HepG2 (cell line): Measurements from ENCODE around the gene PIR. TPM values are rescaled to one million over a fixed set of nuclear protein-coding genes. Genes with fewer than 3 reads are reported as not detected.

Source experiments
- ATAC-seq: fragments of 200-7000 bp; cut with Tn5 transposase; 3 replicates; pipeline ENCODE4 v1.9.1; 2020; ENCODE audit warnings: mild to moderate bottlenecking, moderate library complexity
- BruUV-seq: library from RNA; stranded (reverse); fragments of 400-500 nt; replicated peaks from 2 replicates; lab custom pipeline; 2021; lab: Mats Ljungman, UMichigan
- CTCF ChIA-PET: fragments of 300-600 bp; formaldehyde crosslinking; extraction: SDS; loops from one replicate; lab custom pipeline; 2021; ENCODE audit warnings: low total read pairs, inconsistent platforms, low intra/inter-chr PET ratio; lab: Yijun Ruan, JAX
- POLR2A ChIA-PET: fragments of 350-600 bp; sonication (Branson Sonifier 250); formaldehyde crosslinking; loops from one replicate; lab custom pipeline; 2020; ENCODE audit warnings: antibody characterized with exemption, inconsistent platforms; lab: Yijun Ruan, JAX
- DNase-seq: peaks from one replicate; pipeline ENCODE4 v3.0.0-alpha.2; 2015; ENCODE audit warnings: low spot score
- FAIRE-seq: peaks from 3 replicates; lab custom pipeline; 2011; peaks lifted over from hg19 to GRCh38; lab: Jason Lieb, UNC
- H2AFZ ChIP-seq: one replicate; pipeline ENCODE4 v1.6.1; 2011; ENCODE audit warnings: low read length, inconsistent platforms
- H3K27ac ChIP-seq: fragments of 300-600 bp; 3 replicates; pipeline ENCODE4 v1.8.0; 2011; ENCODE audit warnings: mixed run types, mild to moderate bottlenecking, mixed read lengths, low read length, inconsistent platforms; ENCODE audit not compliant: insufficient read depth; ENCODE audit errors: extremely low read length
- H3K27me3 ChIP-seq, 2 experiments: fragments of 200-600 bp in 1 of 2; 2 replicates in 1 of 2; 3 replicates in 1 of 2; pipeline versions ENCODE4 v1.6.0 to v1.8.0; 2011; ENCODE audit warnings: low read length in 2 of 2, mild to moderate bottlenecking in 2 of 2, moderate library complexity in 2 of 2, inconsistent platforms in 1 of 2; ENCODE audit not compliant: insufficient read depth in 2 of 2, control insufficient read depth in 1 of 2
- H3K36me3 ChIP-seq, 2 experiments: fragments of 200-600 bp in 1 of 2; replicated peaks in 1 of 2; 2 replicates in 1 of 2; 3 replicates in 1 of 2; pipeline versions ENCODE4 v1.5.1 to v1.8.0; 2011; ENCODE audit warnings: low read length in 2 of 2, inconsistent platforms in 1 of 2; ENCODE audit not compliant: insufficient read depth in 2 of 2, control insufficient read depth in 1 of 2
- H3K4me1 ChIP-seq: 2 replicates; pipeline ENCODE4 v1.5.1; 2012; ENCODE audit warnings: low read length, inconsistent platforms; ENCODE audit not compliant: insufficient read depth
- H3K4me2 ChIP-seq: 2 replicates; pipeline ENCODE4 v1.6.0; 2011; ENCODE audit warnings: low read depth, low read length, inconsistent platforms
- H3K4me3 ChIP-seq, 3 experiments: fragments of 200-600 bp in 1 of 3; sonication (generic), shearing (Covaris generic) in 1 of 3; replicated peaks in 1 of 3; 2 replicates each; pipeline ENCODE4 v1.5.1; 2011 to 2016; ENCODE audit warnings: low read length in 3 of 3, inconsistent platforms in 2 of 3, low read depth in 2 of 3, mild to moderate bottlenecking in 2 of 3, control low read depth in 1 of 3, mixed read lengths in 1 of 3; ENCODE audit not compliant: insufficient read depth in 1 of 3
- H3K79me2 ChIP-seq: one replicate; pipeline ENCODE4 v1.6.1; 2011; ENCODE audit warnings: low read length, inconsistent platforms; ENCODE audit not compliant: insufficient read depth
- H3K9ac ChIP-seq: 2 replicates; pipeline ENCODE4 v1.6.0; 2011; ENCODE audit warnings: mild to moderate bottlenecking, low read depth, low read length, inconsistent platforms; ENCODE audit not compliant: insufficient read depth
- H3K9me3 ChIP-seq: 2 replicates; pipeline ENCODE4 v1.5.1; 2012; ENCODE audit warnings: mild to moderate bottlenecking, low read length
- H4K20me1 ChIP-seq: 2 replicates; pipeline ENCODE4 v1.6.0; 2011; ENCODE audit warnings: inconsistent platforms, mild to moderate bottlenecking, low read length, moderate library complexity; ENCODE audit not compliant: insufficient read depth
- ELF1 ChIP-seq: sonication (generic); formaldehyde crosslinking; IDR thresholded peaks from 2 replicates; pipeline ENCODE4 v1.4.0; 2020; ENCODE audit warnings: missing genetic modification reagents
- NAIF1 ChIP-seq: sonication (generic); formaldehyde crosslinking; IDR thresholded peaks from 2 replicates; pipeline ENCODE4 v1.5.0; 2020; ENCODE audit warnings: mild to moderate bottlenecking, missing genetic modification reagents, borderline replicate concordance
- SMAD9 ChIP-seq: sonication (generic); formaldehyde crosslinking; IDR thresholded peaks from 2 replicates; pipeline ENCODE4 v1.5.1; 2020; ENCODE audit warnings: mild to moderate bottlenecking, missing genetic modification reagents
- ZBTB37 ChIP-seq: sonication (generic); formaldehyde crosslinking; IDR thresholded peaks from 2 replicates; pipeline ENCODE4 v1.4.0; 2020; ENCODE audit warnings: mild to moderate bottlenecking, missing genetic modification reagents
- ZNF777 ChIP-seq: sonication (generic); formaldehyde crosslinking; IDR thresholded peaks from 2 replicates; pipeline ENCODE4 v1.4.0; 2020; ENCODE audit warnings: missing genetic modification reagents
- WGBS: methylation state at CpG from one replicate; pipeline ENCODE4 v1.1.6; 2017; ENCODE audit warnings: low lambda C conversion rate; 5-methylcytosine and 5-hydroxymethylcytosine counted together
- in situ Hi-C: cut with HindIII; loops from 2 replicates; pipeline ENCODE4 v1.10.0; 2017; ENCODE audit warnings: low pct_unique_long_range_greater_than_20kb; ENCODE audit not compliant: extremely low pct_ligation_motif_present
- intact Hi-C: fragments of 100-400 bp; cut with micrococcal nuclease; formaldehyde crosslinking; loops from one replicate; pipeline ENCODE4 v1.10.0; 2022; ENCODE audit not compliant: unreplicated experiment
- polyA plus RNA-seq, 8 experiments: library from polyadenylated mRNA; depleted of rRNA in 3 of 8; stranded (reverse) in 7 of 8; unstranded in 1 of 8; fragments of >200 nt; fragmentation: Illumina TruSeq in 4 of 8; extraction: Trizol in 4 of 8; gene quantifications; 2 replicates each; pipeline versions ENCODE4 v1.2.1 to v1.2.3, GENCODE V29; 2011 to 2016; ENCODE audit warnings: low read depth in 4 of 8, missing spikeins in 1 of 8, mixed read lengths in 1 of 8; ENCODE audit not compliant: insufficient read depth in 1 of 8
- total RNA-seq, 5 experiments: library from RNA; depleted of rRNA; stranded (reverse); fragments of >200 nt; fragmentation: Illumina TruSeq; extraction: Trizol; gene quantifications; 2 replicates each; pipeline ENCODE4 v1.2.3, GENCODE V29; 2016; ENCODE audit warnings: low read depth in 1 of 5
- TF ChIP-seq, protein P1 (sequence below): sonication (generic); formaldehyde crosslinking; IDR thresholded peaks from 2 replicates; pipeline ENCODE4 v1.4.0; 2020; ENCODE audit warnings: mild to moderate bottlenecking, missing genetic modification reagents

PIR gene
- total and polyA plus RNA-seq, 2 of the 13 experiments (the other 11 are each of a cell fraction or from before 2014, with no cell fraction given): 12.2 to 38.0 TPM

DNA sequence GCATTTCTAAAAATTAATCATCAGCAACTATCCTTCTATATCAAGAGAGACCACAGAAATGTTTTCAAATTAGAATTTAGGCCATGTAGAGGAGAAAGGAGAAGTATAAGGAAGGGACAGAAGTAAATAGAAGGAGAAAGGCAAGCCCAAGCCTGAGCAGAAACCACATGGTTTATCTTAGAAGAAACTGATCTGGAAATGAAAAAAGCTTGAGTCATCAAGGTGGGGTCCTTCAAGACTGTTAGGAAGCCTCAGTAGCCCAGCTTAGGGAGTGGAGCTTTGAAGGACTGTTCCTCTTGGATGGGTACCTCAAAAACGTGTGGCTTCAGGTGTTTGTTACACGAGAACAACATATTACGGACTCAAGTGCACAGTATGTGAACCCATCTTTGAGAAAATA, 12.0 kb upstream of the PIR start:
- CTCF ChIA-PET: no interaction called here
- no peak for FAIRE-seq

More for the DNA sequence above, 12.0 kb upstream of the PIR start:
- Histone ChIP-seq H4K20me1 (no peaks in the 10 kb centered on the region), H3K36me3 (no peaks in the 10 kb centered on the region), H3K9me3 (no peaks in the 10 kb centered on the region), H3K4me2 (no peak overlapping the region), H2AFZ (no peak overlapping the region), H3K27ac (no peak overlapping the region), H3K4me3 (no peak overlapping the region), H3K9ac (no peak overlapping the region), H3K79me2 (no peaks in the 10 kb centered on the region), H3K4me1 (no peaks in the 10 kb centered on the region), H3K27me3 (no peaks in the 10 kb centered on the region)
- ATAC-seq (no peak), DNase-seq (no peak)
- WGBS: 25% methylated on average over 3 of the region's 3 CpGs
- in situ Hi-C loops: loop anchor here (10.0 kb wide), 1 partner anchor 60 kb away; no protein-coding TSS in a partner anchor
- intact Hi-C loops: no loop called here
- TF ChIP-seq, protein P1, sequence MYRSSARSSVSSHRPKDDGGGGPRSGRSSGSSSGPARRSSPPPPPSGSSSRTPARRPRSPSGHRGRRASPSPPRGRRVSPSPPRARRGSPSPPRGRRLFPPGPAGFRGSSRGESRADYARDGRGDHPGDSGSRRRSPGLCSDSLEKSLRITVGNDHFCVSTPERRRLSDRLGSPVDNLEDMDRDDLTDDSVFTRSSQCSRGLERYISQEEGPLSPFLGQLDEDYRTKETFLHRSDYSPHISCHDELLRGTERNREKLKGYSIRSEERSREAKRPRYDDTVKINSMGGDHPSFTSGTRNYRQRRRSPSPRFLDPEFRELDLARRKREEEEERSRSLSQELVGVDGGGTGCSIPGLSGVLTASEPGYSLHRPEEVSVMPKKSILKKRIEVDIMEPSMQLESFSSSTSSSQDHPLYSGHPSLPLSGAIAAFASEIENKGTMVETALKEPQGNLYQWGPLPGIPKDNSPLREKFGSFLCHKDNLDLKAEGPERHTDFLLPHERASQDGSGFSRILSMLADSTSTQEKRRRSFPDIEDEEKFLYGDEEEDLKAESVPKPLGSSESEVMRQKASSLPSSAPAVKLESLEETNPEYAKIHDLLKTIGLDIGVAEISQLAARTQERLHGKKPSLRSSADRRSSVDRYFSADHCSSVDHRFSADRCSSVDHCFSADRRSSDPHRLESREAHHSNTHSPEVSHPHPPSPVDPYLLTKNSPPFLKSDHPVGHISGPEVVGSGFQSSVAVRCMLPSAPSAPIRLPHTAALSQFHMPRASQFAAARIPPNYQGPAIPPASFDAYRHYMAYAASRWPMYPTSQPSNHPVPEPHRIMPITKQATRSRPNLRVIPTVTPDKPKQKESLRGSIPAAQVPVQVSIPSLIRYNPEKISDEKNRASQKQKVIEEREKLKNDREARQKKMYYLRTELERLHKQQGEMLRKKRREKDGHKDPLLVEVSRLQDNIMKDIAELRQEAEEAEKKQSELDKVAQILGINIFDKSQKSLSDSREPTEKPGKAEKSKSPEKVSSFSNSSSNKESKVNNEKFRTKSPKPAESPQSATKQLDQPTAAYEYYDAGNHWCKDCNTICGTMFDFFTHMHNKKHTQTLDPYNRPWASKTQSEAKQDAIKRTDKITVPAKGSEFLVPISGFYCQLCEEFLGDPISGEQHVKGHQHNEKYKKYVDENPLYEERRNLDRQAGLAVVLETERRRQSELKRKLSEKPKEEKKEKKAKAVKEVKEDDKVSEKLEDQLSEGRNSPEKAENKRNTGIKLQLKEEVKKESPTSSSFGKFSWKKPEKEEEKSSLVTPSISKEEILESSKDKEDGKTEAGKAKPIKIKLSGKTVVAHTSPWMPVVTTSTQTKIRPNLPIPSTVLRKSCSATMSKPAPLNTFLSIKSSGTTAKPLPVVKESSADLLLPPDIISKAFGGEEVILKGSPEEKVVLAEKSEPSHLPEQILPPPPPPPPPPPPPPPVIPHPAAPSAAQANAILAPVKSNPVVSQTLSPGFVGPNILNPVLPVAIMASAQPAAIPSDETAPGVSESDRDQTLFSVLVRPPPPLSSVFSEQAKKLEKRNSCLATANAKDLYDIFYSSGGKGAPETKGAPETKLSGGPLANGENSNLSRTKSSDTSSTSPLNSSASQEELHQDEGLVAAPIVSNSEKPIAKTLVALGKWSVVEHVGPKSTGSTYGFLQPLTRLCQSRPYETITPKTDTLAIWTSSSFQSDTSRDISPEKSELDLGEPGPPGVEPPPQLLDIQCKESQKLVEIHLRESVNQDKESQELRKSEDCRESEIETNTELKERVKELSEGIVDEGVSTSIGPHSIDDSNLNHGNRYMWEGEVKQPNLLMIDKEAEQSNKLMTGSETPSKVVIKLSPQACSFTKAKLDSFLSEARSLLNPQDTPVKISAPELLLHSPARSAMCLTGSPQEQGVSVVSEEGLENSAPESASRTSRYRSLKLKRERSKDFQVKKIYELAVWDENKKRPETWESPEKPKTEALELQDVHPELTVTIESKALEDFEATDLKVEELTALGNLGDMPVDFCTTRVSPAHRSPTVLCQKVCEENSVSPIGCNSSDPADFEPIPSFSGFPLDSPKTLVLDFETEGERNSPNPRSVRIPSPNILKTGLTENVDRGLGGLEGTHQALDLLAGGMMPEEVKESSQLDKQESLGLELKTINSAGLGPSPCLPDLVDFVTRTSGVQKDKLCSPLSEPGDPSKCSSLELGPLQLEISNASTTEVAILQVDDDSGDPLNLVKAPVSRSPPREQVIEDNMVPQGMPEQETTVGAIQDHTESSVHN (CRISPR knock-in tag): no peak
- no peak for TF ChIP-seq ELF1
- no peak for TF ChIP-seq ZNF777 (CRISPR knock-in tag)
- no peak for TF ChIP-seq ZBTB37 (CRISPR knock-in tag)
- no peak for TF ChIP-seq NAIF1 (CRISPR knock-in tag)
- TF ChIP-seq SMAD9 (CRISPR knock-in tag): no peak
- no TSS peak for BruUV-seq
- POLR2A ChIA-PET: no interaction called here
